ENCODE results near the gene ACO2. TPM values are rescaled to one million over a fixed set of nuclear protein-coding genes. Genes with fewer than 3 reads are reported as not detected.
"Not testable (repeated sequence)": the region's sequence is repeated elsewhere in the genome, so short reads cannot be mapped to it uniquely, and the experiment has no call there.

ACO2 gene
- total RNA-seq, 1 donor from 2014 or later = 69.9 TPM

DNA sequence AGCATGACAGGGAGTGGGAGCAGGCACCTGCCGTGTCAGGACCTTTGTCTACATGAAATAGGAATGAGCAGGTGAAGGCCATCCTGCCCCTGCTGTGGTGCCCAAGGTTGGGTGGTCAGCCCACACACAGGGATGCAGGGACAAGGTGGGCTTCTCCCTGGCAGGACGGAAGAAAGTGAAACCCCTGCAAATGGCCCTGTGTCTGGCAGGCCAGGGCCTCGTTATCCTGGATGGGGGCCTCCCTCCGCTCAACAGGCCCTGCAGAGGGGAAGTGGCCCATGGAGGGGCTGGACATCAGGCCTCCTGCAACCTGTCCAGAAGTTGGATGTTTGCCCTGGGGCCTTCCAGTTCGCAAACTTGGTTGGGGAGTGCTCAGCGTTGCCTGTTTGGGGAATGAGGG is 37.3 kb upstream of the ACO2 start:
- H3K36me3 Mint-ChIP-seq = peaks cover 25% of the 10 kb centered on the region
- no peaks in the 10 kb centered on the region for H3K27me3 Mint-ChIP-seq (ENCODE audit: low read depth)
- DNase-seq (ENCODE audit: low spot score in 2 of 2, unreplicated experiment in 2 of 2) = no peak
- no peaks in the 10 kb centered on the region for H3K9me3 Mint-ChIP-seq
- TF ChIP-seq, protein P1, sequence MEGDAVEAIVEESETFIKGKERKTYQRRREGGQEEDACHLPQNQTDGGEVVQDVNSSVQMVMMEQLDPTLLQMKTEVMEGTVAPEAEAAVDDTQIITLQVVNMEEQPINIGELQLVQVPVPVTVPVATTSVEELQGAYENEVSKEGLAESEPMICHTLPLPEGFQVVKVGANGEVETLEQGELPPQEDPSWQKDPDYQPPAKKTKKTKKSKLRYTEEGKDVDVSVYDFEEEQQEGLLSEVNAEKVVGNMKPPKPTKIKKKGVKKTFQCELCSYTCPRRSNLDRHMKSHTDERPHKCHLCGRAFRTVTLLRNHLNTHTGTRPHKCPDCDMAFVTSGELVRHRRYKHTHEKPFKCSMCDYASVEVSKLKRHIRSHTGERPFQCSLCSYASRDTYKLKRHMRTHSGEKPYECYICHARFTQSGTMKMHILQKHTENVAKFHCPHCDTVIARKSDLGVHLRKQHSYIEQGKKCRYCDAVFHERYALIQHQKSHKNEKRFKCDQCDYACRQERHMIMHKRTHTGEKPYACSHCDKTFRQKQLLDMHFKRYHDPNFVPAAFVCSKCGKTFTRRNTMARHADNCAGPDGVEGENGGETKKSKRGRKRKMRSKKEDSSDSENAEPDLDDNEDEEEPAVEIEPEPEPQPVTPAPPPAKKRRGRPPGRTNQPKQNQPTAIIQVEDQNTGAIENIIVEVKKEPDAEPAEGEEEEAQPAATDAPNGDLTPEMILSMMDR (IDR thresholded peaks at IDR 0.05; ENCODE audit: unreplicated experiment) = no peak
- no peaks in the 10 kb centered on the region for H3K4me1 Mint-ChIP-seq
- H3K4me3 Mint-ChIP-seq = no peak overlapping the region
- peak overlapping the region; percentile 45 for H3K27ac Mint-ChIP-seq

DNA sequence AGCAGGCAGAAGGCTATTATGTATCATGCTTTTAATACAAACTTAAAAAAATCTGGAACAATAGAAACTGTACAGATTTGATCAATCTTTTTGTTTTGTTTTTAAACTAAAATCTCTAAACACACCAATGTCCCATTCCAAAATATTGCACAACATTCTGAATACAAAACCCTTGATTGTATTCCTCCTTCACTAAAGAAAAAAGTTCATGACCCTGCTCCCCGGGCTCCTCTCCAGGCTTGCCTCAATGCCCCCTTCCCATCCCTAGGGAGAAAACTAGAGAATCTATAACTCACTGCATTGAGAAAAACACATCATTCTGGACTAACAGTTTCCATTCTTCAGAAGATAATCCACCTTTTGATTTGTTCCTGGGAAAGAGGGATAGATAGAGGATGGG is 35.4 kb upstream of the ACO2 start:
- not testable (repeated sequence) for H3K4me1 Mint-ChIP-seq; H3K4me3 Mint-ChIP-seq; DNase-seq (ENCODE audit: low spot score in 2 of 2, unreplicated experiment in 2 of 2); H3K27me3 Mint-ChIP-seq (ENCODE audit: low read depth); H3K27ac Mint-ChIP-seq; H3K9me3 Mint-ChIP-seq
- peaks cover 29% of the 10 kb centered on the region for H3K36me3 Mint-ChIP-seq

DNA sequence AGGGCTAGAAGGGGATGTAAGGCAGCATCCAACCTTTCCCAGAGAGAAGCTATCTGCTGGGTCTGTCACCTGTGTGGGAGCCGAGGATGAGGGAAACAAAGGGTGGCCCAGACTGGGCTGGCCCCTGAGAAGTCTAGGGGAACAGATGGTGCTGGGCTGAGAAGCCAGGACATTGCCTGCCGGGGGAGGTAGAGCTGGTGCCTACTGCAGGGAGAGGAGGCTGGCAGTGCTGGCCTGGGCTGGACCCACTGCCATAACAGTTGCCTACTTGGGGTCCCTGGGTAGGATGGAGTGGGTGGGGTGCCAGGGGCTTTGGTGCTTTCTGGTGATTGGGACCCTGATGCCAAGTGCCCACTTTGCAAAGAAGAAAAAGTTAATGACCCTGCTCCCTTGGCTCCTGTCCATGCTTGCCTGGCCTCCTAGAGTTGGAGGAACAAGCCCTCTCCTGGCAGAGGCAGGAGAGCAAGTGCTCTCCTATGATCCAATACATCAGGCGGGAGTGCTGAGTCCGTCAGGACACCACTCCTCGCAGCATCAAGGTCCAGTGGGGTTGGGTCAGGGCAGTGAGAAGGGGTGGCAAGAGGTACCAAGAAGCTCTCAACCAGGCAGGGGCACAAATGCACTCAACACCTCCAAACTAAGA is 34.4 kb upstream of the ACO2 start:
- not testable (repeated sequence) for H3K4me1 Mint-ChIP-seq; H3K9me3 Mint-ChIP-seq; H3K4me3 Mint-ChIP-seq; H3K27me3 Mint-ChIP-seq (ENCODE audit: low read depth); DNase-seq (ENCODE audit: low spot score in 2 of 2, unreplicated experiment in 2 of 2); H3K27ac Mint-ChIP-seq
- H3K36me3 Mint-ChIP-seq = peaks cover 29% of the 10 kb centered on the region

DNA sequence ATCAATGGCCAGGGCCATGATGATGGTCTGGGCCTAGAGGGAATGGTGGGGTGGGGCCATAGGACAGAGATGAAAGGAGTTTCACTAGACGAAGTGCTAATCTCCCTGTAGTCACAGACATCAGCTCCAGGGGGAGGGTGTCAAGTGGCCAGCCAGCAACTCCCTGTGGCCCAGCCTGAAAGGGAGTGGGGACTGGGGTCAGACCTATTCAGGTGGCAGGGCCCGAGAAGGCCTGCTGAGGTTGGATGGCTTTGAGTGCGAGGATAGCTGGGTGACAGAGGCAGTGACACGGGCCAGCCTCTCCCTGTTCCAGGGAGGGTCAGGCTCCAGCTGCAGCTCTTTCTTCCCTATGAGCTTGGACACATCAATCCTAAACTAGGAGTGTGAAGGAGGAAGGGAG is 33.4 kb upstream of the ACO2 start:
- Mint-ChIP-seq H3K27me3 (ENCODE audit: low read depth) (no peaks in the 10 kb centered on the region), H3K27ac (peak overlapping the region; percentile 25), H3K36me3 (peaks cover 29% of the 10 kb centered on the region), H3K4me1 (no peaks in the 10 kb centered on the region), H3K9me3 (no peaks in the 10 kb centered on the region), H3K4me3 (no peak overlapping the region)
- TF ChIP-seq, protein P1 (IDR thresholded peaks at IDR 0.05; ENCODE audit: unreplicated experiment) = no peak
- DNase-seq (ENCODE audit: low spot score in 2 of 2, unreplicated experiment in 2 of 2) = no peak

DNA sequence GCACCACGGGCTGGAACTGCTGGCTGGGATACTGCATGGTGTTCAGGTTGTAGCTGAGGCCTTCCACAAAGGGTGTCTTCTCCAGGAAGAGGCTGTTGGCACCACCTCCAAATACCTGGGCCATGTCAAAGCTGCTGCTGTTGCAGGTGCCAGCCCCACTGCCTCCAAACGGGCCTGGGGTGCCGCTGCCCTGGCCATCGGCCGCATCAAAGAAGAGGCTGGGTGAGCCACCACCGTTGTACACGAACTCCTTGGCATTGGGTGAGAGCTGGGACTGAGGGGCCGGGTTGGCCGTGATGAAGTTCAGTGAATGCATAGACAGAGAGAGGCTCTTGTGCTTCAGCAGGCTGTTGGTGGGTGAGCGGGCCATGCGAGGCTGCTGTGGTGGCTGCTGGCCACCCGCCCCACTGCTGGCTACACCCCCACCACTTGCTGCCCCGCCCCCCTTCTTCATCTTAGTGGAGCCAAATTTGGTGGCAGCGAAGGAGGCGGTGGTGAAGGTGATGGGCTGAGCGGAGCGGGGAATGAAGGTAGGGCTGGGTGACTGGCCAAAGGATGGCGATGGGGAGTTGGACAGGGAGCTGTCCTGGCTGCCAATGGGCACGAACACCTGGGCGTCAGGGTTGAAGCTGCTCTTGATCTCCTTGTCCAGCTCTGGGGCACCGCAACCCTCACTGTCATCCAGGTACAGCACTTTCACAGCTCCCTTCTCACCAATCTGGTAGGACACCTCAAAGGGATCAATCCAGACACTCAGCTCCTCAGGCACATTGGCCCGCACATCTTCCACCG is 32.4 kb upstream of the ACO2 start:
- Mint-ChIP-seq H3K4me1 (no peaks in the 10 kb centered on the region), H3K27me3 (ENCODE audit: low read depth) (no peaks in the 10 kb centered on the region), H3K27ac (no peak overlapping the region), H3K4me3 (no peak overlapping the region), H3K36me3 (peaks cover 24% of the 10 kb centered on the region), H3K9me3 (no peaks in the 10 kb centered on the region)
- DNase-seq (ENCODE audit: low spot score in 2 of 2, unreplicated experiment in 2 of 2) = no peak
- TF ChIP-seq, protein P1 (IDR thresholded peaks at IDR 0.05; ENCODE audit: unreplicated experiment) = no peak

DNA sequence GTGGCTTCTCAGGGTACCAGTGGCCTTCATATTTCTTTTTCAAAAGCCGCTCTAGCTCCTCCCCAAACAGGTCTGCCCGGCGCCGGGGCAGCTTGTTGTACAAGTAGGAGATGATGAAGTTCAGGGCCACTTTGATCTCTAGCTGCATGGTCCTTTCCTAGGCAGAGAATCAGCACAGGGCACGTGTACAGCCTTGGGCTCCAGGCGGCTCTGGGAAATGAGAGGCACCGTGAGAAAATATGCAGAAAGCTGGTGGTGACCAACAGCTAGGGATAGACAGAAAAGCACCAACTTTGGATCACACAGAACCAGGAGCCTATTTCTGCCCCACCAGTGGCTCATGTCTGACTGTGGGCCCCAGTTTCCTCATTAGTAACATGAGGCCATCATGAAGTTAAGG is 31.7 kb upstream of the ACO2 start:
- H3K4me3 Mint-ChIP-seq = no peak overlapping the region
- no peak for DNase-seq (ENCODE audit: low spot score in 2 of 2, unreplicated experiment in 2 of 2)
- H3K9me3 Mint-ChIP-seq = no peaks in the 10 kb centered on the region
- TF ChIP-seq, protein P1 (IDR thresholded peaks at IDR 0.05; ENCODE audit: unreplicated experiment) = no peak
- H3K27me3 Mint-ChIP-seq (ENCODE audit: low read depth) = no peaks in the 10 kb centered on the region
- H3K4me1 Mint-ChIP-seq = peaks cover 2% of the 10 kb centered on the region
- peaks cover 20% of the 10 kb centered on the region for H3K36me3 Mint-ChIP-seq
- no peak overlapping the region for H3K27ac Mint-ChIP-seq

DNA sequence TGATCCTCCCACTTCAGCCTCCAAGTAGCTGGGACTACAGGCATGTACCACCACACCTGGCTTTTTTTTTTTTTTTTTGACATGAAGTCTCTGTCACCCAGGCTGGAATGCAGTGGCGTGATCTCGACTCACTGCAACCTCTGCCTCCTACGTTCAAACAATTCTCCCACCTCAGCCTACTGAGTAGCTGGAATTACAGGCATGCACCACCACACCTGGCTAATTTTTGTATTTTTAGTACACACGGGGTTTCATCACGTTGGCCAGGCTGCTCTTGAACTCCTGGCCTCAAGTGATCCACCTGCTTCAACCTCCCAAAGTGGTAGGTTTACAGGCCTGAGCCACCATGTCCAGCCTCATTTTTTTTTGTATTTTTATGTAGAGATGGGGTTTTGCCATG is 28.4 kb upstream of the ACO2 start:
- Mint-ChIP-seq H3K4me1 (peaks cover 12% of the 10 kb centered on the region), H3K36me3 (peaks cover 19% of the 10 kb centered on the region)
- H3K9me3 Mint-ChIP-seq; H3K4me3 Mint-ChIP-seq; H3K27me3 Mint-ChIP-seq (ENCODE audit: low read depth); H3K27ac Mint-ChIP-seq; DNase-seq (ENCODE audit: low spot score in 2 of 2, unreplicated experiment in 2 of 2): not testable (repeated sequence)
